HPDE6-E6E7 (cell line): ENCODE measurements around the gene PRKRIP1.
"Not testable (repeated sequence)": the region's sequence is repeated elsewhere in the genome, so short reads cannot be mapped to it uniquely, and the experiment has no call there.

Experiments
- DNase-seq: peaks from one replicate; pipeline ENCODE4 v3.0.0; 2011; ENCODE audit warnings: missing footprints; ENCODE audit errors: extremely low spot score

The PRKRIP1 gene, protein sequence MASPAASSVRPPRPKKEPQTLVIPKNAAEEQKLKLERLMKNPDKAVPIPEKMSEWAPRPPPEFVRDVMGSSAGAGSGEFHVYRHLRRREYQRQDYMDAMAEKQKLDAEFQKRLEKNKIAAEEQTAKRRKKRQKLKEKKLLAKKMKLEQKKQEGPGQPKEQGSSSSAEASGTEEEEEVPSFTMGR

DNA sequence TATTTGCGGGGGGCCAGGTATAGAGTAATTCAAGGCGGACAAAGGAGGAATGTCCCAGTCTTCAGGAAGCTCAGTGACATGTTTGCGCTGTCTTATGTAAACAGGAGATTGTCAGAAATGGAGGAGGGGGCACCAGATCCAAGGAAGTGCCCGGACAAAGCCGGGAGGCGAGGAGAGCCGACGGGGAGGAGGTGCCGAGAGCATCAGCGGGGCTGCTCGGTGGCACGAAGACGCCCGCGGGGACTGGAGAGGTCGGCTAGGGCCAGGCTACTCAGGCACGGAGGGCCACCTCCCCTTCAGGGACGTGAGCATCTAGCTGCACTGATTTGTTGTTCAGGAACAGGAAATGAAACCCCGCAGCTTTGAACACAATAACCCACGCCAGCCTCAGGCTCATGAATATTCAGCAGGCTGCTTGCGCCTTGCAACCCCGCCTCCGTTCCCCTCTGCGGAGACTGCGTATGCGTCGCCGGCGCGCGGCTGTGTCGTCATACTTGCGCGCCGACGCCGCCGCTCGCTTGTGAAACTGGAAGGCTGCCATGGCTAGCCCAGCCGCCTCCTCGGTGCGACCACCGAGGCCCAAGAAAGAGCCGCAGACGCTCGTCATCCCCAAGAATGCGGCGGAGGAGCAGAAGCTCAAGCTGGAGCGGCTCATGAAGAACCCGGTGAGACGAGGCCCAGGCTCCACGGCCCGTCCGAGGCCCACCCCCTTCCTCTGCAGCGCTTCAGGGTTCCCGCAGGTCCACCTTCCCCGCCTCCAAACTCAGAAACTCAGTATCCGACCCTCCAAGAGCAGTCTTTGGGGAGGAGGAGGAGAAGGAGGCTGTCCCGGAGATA, at the start of gene PRKRIP1:
Gene PRKRIP1 (plus strand): TSS at position 491 of the 837 bp plus-strand sequence. CDS start 49 bp downstream, at position 540.
- DNase-seq: peak; percentile 95

DNA sequence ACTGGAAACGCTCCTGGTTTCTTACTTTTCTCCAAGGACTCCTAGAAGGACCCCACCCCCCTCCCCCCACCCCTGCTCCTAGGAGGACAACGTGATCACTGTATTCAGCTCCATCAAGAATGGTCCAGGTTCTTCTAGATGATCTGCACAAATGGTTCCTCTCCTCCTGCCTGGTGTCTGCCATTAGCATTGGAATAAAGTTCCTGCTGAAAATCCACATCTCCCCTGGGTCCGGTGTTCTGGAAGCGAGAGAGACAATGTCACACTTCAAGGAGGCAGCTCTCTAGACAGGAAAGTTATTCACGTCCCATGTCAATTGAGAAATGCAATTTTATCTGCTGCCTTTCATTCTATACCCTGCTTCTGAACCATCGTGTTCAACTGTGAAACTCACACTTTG, 49.2 kb upstream of the PRKRIP1 start:
- DNase-seq: not testable (repeated sequence)

DNA sequence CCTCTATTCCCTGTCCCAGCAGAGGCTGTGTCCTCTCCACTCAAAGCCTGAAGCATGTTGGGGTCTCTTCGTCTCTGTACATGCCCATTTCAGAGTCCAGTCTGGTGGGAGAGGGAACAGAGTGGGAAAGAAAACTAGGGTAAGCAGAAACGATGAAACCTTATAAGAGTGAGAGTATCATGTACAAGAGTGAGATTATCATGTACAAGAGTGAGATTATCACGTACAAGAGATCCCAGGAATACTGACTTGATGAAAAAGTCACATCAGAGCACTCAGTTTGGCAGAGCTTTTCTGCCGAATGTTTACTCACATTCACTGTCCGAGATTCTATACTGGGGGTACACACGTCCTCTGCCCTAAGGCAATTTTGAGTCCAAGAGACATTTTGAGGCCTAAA, 39.8 kb upstream of the PRKRIP1 start, which contains the start of gene SPDYE6:
Gene SPDYE6 (minus strand): TSS at position 101 of the 400 bp plus-strand sequence. CDS start 421 bp downstream, outside the sequence.
- DNase-seq: not testable (repeated sequence)

DNA sequence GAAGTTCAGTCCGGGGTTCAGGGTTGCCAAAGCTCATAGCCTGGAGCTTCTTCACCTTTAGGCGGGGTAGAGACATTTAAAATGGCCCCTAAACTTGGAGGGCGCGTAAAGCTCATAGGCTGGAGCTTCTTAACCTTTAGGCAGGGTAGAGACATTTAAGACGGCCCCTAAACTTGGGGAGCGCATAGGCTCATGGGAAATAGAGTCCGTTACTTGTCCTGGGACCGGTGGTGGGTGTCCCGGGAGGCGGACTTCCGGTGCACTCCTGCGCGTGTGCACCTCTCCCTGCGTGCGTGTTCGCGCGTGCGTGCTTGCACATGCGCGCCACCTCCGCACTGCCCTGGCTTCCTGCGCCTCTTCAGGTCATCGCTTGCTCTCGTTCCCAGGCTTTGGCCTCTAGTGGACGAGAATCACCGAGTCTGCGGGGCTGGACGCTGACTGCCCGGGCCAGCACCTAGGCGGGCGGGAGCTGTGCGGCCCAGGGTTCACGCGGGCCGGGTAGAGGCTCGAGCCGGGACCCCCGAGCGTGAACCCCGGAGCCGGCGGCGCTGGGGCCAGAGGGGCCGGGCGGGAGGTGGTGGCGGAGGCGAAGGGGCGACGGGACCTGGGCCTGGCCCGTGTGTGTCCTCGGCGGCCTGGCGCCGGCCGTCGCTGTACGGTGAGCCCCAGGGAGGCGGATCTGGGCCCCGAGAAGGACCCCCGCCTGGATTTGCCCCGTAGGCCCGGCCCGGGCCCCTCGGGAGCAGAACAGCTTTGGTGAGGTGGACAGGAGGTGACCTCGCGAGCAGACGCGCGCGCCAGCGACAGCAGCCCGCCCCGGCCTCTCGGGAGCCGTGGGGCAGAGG, 32.4 kb upstream of the PRKRIP1 start:
- peak; percentile 66 for DNase-seq

DNA sequence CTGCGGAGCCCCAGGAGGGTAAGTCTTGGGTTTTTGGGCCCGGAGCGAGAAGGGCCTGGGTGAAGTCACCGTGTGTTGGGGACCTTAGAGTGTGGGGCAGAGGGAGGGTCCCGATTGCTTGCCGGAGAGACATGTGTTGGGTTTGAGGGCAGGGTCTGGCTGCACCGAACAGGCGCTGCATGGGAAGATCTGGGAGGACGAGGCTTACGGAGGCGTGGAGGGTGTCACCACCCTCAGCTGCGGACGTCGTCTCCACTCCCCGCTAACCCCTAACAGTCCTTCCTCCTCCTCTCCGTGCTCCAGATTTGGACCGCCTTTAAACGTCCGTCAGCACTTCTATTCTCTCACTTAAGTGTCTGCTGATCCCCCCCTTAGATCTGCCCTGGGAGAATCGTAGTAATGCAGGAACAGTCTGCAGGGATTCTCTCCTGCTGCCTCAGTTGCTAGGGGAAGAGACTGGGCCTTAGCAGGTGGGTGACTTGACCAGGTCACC, 31.7 kb upstream of the PRKRIP1 start:
- not testable (repeated sequence) for DNase-seq

DNA sequence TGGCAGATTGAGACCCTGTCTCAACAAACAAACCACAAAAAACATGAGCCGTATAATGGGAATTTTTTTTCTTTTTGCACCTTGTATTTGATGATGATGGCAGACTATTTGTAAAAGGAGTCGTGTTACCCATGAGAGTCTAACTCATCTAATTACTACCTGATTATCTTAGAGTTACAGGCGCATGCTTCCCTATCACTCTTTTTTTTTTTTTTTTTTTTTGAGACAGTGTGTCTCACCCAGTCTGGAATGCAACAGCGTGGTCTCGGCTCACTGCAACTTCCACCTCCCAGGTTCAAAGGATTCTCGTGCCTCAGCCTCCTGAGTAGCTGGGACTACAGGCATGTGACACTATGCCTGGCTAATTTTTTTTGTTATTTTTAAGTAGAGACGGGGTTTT, 30.8 kb upstream of the PRKRIP1 start:
- DNase-seq: not testable (repeated sequence)

DNA sequence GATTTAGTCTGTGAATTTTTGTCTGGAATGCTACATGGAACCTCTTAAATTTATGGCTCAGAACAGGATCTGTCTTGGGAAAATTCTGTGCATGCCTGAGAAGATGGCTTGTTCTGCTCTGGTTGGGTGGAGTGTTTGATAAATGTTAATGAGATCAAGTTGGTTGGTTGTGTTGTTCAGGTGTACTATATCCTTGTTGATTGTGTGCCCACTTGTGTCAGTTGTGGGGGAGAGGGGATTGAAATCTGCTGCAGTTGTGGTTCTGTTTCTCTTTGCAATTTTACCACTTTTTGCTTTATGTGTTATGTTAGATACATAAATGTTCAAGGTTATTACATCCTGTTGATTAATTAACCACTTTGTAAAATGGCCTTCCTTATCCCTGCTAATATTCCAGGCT, 26.1 kb upstream of the PRKRIP1 start:
- DNase-seq: not testable (repeated sequence)

DNA sequence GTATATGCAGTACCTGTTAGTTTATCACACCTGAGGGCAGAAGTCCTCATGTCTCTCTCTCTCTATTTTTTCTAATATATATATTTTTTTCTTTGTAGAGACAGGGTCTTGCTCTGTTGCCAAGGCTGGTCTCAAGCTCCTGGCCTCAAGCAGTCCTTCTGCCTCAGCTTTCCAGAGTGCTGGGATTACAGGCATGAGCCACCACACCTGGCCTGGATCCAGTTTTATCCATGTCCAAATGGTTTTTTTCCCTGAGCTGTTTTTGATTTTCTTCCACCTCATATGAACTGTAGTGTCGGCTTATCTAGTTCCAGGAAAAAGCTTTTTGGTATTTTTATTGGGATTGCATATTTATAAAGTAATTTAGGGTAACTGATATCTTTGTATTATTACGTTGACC, 23.4 kb upstream of the PRKRIP1 start:
- DNase-seq: not testable (repeated sequence)

DNA sequence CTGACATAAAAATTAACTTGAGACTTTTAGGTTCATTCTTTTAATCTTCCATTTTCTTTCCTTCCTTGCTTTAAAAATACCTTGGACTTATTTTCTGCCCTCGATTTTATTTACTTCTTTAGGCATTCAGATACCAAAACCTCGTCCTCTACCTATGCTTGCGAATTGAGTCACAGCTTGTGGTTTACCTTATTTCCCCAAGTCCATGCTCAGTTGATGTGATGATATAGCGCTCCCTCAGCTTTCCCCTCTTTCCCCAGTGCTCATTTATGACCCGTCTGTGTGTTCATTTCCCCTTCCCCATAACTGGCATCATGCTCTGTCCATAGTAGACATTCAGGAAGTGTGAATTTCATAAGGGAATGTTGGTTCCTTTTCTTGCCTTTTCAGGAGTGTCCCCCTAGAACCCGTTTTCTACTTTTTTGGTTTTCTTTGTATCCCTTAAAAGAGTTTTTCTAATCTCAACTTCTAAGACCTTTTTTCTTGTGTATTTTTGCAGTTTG, 19.1 kb upstream of the PRKRIP1 start:
- no peak for DNase-seq

DNA sequence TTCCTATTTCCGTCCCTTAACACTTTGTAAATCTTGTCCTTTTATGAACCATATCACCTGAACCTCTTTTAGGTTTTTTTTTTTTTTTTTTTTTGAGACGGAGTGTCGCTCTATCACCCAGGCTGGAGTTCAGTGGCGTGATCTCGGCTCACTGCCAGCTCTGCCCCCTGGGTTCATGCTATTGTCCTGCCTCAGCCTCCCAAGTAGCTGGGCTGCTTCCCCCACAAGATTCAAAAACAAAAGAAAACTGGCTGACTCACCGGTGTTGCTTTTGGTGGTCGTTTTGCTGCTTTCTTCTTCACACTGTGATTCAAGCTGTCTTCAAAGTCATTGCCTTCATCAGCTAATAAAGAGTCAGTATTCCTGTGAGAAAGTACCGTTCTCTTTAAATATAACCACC, 15.3 kb upstream of the PRKRIP1 start:
- not testable (repeated sequence) for DNase-seq

DNA sequence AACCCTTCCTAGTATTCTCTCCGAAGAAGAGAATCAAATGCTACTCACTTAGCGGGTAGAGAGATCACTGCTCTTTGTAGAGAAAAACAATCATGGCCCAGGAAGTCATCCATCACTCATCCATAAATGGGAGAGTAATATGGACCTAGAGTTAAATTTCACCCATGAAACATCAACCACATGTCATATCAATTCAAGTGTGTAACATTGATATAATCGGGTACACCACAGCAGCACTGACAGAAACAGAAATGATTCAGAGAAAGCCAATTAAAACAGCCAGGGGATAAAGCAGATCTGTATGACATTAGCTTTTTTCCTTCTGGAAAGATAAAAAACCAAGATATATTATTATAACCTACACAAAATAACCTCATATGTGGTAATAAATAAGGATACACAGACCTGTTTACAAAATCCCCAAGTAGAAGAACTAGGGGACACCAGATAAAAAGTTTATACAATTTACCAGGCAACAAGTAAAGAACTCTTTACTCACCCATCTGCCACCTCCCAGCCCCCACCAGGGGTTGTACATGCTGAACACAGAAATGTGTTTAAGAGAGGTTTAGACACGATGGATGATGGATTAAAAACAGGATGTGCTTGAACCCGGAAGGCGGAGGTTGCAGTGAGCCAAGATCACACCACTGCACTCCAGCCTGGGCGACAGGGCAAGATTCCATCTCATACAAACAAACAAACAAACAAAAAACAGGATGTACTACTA, 14.3 kb upstream of the PRKRIP1 start:
- DNase-seq: not testable (repeated sequence)

DNA sequence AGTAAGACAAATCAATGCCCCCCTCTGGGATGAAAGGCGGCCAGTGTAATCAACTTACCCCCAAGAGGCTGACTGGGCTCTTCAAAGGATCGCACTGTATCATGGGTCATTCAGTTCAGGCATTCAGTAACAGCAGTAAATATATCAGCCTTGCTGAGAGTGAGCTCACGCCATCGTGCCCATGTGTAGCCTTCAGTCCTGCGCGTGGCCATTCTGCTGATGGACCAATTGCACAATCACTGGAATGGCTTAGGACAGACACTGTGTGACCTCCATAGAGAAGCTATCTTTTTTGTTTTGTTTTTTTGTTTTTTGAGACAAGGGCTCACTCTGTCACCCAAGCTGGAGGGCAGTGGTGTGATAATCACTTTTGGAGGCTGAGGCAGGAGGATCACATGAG, 9.1 kb upstream of the PRKRIP1 start:
- DNase-seq: no peak

DNA sequence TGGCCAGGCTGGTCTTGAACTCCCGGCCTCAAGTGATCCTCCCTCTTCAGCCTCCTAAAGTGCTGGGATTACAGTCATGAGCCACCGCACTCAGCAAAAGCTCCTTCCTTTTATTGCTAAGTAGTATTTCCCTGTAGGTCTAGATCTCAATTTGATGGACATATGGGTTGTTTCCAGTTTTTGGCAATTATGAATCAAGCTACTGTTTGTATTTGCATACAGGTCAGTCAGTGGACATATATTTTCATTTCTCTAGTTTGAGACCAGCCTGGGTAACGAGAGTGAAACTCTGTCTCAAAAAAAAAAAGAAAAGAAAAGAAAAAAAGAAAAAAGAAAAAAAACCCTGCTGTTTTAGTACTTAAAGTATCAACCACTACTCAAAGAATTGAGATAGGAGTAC, 6.4 kb upstream of the PRKRIP1 start:
- DNase-seq: no peak

DNA sequence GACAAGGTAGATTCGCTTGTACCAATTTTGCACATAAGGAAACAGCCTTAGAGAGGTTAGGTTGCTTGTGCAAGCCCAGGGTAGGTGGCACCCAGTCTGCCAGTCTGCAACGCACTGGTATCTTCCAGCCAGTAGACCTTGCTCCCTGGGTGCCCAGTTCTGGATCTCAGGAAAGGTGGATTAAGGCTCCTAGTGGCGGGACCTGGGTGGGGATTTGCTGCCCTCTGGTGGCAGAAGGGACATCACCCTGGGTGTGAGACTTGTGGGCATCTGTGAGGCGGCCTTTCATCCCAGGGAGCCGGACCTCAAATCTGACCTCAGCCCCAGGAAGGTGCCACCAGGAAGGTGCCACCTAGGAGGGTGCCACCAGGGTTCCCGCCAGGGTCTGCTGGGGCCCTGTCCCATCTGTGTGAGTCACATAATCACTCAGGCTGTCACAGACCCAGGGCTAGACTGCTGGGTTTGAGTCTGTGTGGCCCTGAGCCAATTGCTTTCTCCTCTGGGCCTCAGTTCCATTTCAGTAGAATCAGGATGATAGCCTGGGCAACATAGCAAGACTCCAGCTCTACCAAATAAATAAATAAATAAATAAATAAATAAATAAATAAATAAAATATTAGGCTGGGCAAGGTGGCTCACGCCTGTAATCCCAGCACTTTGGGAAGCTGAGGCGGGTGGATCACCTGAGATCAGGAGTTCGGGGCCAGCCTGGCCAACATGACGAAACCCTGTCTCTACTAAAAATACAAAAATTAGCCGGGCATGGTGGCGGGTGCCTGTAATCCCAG, 5.3 kb upstream of the PRKRIP1 start:
- peak; percentile 80 for DNase-seq

DNA sequence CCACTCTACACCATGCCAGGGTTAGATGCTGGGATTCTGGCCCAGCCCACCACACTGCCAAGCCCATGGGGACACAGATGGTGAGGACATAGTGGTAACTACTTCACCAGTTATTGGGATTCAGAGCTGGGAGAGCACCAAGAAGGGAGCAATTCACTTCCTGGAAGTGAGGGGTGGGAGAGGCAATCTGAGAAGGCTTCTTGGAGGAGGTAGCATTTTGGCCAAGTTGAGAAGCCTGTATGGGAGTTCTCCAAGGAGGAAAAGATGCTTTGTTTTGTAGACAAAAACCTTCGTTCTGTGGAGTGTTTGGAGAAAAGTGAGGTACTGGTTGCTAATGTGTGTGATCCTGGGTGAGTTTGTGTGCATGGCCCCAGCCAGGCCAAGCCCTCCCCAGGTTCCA, 3.8 kb upstream of the PRKRIP1 start:
- no peak for DNase-seq

DNA sequence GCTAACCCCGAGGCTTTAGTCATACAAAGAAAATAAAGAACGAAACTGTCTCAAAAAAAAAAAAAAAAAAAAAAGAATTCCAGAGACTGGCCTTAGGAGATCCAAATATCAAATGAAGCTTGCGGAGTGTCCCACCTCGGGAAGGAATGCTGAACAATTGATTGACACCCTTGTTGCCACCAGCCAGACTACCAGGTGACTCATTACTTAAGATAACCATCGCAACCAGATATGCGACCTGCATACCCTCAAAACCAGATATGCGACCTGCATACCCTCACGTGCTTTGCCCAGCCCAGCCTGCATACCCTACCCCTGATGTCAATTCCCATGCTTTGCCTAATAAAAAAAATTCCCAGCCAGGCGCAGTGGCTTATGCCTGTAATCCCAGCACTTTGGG, 2.7 kb upstream of the PRKRIP1 start:
- DNase-seq: no peak

DNA sequence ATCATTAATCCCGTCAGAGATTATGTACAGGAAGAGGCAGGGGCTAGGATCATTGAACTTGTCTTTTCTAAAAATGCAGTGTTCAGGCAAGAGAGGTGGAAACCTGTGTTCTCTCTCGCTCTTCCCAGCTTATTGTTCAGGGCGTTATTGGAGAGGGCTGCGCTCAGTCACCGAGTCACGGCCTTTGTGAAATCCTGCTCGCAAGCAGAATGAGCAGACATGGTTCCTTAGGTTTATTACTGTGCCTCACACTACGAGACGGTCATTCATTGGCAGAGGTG, 631 bp upstream of the PRKRIP1 start:
- peak; percentile 22 for DNase-seq

DNA sequence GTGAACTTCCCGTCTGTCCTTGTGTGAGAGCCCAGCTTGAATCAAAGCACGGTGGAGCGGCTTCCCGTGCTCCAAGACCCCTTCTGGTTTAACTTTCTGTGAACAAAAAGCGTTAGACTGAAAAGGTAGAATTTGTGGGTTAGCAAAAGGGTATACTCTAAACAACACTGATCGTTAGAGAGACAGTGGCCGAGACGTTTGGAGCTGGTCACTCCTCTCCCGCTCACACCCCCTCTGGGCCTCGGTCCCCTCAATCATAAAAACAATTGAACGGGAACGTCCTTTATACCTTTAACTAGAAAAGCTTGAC, 502 bp downstream of the PRKRIP1 start:
- DNase-seq: no peak

DNA sequence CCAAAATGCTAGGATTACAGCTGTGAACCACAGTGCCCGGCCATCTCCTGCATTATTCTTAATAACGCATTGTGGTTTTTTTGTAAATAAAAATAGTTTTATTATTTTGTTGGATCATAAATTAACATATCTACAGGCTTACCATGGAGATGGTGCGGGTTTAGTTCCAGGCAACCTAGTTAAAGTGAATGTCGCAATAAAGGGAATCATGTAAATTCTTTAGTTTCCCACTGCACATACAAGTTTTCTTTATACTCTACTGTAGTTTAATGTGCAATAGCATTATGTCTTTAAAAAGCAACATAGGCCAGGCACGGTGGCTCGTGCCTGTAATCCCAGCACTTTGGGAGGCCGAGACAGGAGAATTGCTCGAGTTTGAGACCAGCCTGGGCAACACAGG, 2.4 kb downstream of the PRKRIP1 start:
- DNase-seq: no peak

DNA sequence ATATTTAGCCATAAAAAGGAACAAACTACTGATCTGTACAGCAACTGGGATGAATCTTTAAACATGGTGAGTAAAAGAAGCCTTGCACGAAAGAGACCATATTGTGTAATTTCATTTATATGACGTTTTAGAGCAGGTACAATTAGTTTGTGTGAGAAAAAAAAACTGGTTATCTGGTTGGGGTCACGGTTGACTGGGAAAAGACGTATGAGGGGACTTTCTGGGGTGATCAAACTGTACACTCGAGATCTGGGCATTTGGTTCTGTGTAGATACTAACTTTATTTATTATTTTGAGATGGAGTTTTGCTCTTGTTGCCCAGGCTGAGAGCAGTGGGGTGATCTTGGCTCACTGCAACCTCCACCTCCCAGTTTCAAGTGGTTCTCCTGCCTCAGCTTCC, 4.2 kb downstream of the PRKRIP1 start:
- no peak for DNase-seq

DNA sequence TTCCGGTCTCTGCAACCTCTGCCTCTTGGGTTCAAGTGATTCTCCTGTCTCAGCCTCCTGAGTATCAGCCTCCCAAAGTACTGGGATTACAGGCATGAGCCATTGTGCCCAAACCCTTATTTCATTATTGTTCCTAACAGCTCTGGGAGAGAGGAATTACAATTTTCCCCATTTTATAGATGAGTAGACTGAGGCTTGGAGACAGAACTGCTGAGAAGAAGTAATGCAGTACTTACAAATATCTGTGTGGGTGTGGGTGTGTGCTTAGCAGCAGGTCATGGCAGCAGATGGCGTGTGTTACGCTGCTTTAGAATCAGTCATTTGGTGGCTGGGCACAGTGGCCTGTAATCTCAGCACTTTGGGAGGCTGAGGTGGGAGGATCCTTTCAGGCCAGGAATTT, 7.4 kb downstream of the PRKRIP1 start:
- DNase-seq: no peak
